Measurements from ENCODE around the gene MSLN. TPM values are rescaled to one million over a fixed set of nuclear protein-coding genes. Genes with fewer than 3 reads are reported as not detected.

MSLN gene
- total RNA-seq, 2 donors from 2014 or later = 0.74 to 7.3 TPM

DNA sequence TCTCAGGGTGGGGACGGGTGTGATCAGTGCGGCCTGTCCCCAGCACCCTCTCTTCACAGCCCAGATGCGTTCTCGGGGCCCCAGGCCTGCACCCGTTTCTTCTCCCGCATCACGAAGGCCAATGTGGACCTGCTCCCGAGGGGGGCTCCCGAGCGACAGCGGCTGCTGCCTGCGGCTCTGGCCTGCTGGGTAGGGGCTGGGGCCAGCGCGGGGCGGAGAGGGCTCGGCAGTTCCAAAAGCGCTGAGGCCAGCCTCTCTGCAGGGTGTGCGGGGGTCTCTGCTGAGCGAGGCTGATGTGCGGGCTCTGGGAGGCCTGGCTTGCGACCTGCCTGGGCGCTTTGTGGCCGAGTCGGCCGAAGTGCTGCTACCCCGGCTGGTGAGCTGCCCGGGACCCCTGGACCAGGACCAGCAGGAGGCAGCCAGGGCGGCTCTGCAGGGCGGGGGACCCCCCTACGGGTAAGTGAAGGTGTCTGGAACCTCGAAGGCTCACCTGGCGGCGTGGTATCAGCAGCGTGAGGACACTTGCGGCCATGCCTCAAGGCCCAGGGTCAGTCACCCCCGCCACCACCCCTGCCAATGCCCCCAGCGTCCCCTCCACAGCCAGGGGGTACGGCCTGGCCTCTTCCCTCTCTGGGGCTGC lies 4.4 kb downstream of the MSLN start:
- H3K27ac ChIP-seq = no peak overlapping the region
- no peaks in the 10 kb centered on the region for H3K36me3 ChIP-seq
- H3K27me3 ChIP-seq (replicated peaks; ENCODE audit: insufficient read depth) = no peaks in the 10 kb centered on the region
- no peaks in the 10 kb centered on the region for H3K9me3 ChIP-seq
- TF ChIP-seq POLR2A (IDR thresholded peaks at IDR 0.05) = no peak
- TF ChIP-seq, protein P1, sequence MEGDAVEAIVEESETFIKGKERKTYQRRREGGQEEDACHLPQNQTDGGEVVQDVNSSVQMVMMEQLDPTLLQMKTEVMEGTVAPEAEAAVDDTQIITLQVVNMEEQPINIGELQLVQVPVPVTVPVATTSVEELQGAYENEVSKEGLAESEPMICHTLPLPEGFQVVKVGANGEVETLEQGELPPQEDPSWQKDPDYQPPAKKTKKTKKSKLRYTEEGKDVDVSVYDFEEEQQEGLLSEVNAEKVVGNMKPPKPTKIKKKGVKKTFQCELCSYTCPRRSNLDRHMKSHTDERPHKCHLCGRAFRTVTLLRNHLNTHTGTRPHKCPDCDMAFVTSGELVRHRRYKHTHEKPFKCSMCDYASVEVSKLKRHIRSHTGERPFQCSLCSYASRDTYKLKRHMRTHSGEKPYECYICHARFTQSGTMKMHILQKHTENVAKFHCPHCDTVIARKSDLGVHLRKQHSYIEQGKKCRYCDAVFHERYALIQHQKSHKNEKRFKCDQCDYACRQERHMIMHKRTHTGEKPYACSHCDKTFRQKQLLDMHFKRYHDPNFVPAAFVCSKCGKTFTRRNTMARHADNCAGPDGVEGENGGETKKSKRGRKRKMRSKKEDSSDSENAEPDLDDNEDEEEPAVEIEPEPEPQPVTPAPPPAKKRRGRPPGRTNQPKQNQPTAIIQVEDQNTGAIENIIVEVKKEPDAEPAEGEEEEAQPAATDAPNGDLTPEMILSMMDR (IDR thresholded peaks at IDR 0.05) = no peak
- no peak for TF ChIP-seq POLR2AphosphoS5 (IDR thresholded peaks at IDR 0.05)
- H3K4me3 ChIP-seq = no peak overlapping the region
- intact Hi-C loops (cut with DNase I) = no loop called here
- no peak for DNase-seq (ENCODE audit: low spot score)
- 83% methylated on average over 32 of the region's 38 CpGs for WGBS
- H3K4me1 ChIP-seq (replicated peaks) = no peaks in the 10 kb centered on the region

DNA sequence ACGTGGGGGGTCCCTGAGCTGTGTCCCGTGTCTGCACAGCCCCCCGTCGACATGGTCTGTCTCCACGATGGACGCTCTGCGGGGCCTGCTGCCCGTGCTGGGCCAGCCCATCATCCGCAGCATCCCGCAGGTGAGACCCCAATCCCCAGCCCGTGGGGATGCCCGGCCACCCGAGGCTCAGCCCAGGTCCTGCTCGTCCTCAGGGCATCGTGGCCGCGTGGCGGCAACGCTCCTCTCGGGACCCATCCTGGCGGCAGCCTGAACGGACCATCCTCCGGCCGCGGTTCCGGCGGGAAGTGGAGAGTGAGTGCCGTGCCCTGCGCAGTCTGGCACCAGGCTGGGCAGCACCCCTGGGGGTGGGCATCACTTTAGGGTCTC lies 4.9 kb downstream of the MSLN start:
- intact Hi-C loops (cut with DNase I) = no loop called here
- H3K4me3 ChIP-seq = no peak overlapping the region
- H3K4me1 ChIP-seq (replicated peaks) = no peaks in the 10 kb centered on the region
- H3K36me3 ChIP-seq = no peaks in the 10 kb centered on the region
- WGBS = 90% methylated on average over 28 of the region's 29 CpGs
- no peaks in the 10 kb centered on the region for H3K27me3 ChIP-seq (replicated peaks; ENCODE audit: insufficient read depth)
- no peak overlapping the region for H3K27ac ChIP-seq
- no peak for DNase-seq (ENCODE audit: low spot score)
- H3K9me3 ChIP-seq = no peaks in the 10 kb centered on the region
- TF ChIP-seq POLR2A (IDR thresholded peaks at IDR 0.05) (no peak), POLR2AphosphoS5 (IDR thresholded peaks at IDR 0.05) (no peak)
- TF ChIP-seq, protein P1 (IDR thresholded peaks at IDR 0.05) = no peak

DNA sequence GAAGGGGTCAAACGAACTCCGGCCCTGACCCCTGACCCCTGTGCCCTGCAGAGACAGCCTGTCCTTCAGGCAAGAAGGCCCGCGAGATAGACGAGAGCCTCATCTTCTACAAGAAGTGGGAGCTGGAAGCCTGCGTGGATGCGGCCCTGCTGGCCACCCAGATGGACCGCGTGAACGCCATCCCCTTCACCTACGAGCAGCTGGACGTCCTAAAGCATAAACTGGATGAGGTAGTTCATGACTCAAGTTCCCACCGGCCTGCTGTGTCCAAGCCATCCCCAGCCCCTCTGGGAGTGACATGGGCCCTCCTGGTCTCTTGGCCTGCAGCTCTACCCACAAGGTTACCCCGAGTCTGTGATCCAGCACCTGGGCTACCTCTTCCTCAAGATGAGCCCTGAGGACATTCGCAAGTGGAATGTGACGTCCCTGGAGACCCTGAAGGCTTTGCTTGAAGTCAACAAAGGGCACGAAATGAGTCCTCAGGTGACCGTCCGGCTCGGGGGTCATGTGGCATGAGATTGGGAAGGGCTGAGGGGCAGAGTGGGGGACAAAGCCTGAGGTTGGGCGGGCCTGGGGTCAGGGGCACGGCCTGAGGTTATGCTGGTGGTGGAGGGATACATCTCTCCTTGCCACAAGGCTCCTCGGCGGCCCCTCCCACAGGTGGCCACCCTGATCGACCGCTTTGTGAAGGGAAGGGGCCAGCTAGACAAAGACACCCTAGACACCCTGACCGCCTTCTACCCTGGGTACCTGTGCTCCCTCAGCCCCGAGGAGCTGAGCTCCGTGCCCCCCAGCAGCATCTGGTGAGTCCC lies 5.7 kb downstream of the MSLN start:
- intact Hi-C loops (cut with DNase I) = no loop called here
- no peak overlapping the region for H3K27ac ChIP-seq
- H3K9me3 ChIP-seq = no peaks in the 10 kb centered on the region
- H3K4me3 ChIP-seq = no peak overlapping the region
- 89% methylated on average over 29 of the region's 29 CpGs for WGBS
- H3K27me3 ChIP-seq (replicated peaks; ENCODE audit: insufficient read depth) = no peaks in the 10 kb centered on the region
- H3K4me1 ChIP-seq (replicated peaks) = no peaks in the 10 kb centered on the region
- no peak for DNase-seq (ENCODE audit: low spot score)
- no peaks in the 10 kb centered on the region for H3K36me3 ChIP-seq
- TF ChIP-seq, protein P1 (IDR thresholded peaks at IDR 0.05) = no peak
- TF ChIP-seq POLR2A (IDR thresholded peaks at IDR 0.05) = no peak
- no peak for TF ChIP-seq POLR2AphosphoS5 (IDR thresholded peaks at IDR 0.05)

DNA sequence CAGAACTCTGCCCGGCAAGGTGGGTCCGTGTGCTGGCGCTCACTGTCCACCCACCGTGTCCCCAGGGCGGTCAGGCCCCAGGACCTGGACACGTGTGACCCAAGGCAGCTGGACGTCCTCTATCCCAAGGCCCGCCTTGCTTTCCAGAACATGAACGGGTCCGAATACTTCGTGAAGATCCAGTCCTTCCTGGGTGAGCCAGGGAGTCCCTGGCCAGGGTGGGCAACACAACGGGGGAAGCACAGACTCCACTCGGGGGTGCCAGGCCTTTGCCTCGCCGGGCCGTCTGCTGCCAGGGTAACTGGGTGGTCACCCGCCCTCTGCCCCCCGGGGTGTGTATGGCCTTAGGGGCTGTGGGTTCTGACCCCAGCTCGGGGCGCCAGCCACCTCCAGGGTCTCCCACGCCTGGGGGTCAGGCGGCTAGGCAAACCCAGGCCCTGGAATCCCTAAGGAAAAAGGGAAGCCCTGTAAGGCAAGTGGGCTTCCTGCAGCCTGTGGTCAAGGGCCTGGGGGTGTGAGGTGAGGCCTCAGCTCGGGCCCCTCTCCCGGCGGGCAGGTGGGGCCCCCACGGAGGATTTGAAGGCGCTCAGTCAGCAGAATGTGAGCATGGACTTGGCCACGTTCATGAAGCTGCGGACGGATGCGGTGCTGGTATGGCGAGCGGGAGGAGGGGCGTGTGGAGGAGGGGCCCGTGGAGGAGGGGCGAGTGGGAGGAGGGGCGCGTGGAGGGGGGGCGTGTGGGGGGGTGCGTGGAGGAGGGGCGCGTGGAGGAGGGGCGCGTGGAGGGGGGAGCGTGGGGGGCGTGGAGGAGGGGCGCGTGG lies 6.5 kb downstream of the MSLN start:
- no peaks in the 10 kb centered on the region for H3K27me3 ChIP-seq (replicated peaks; ENCODE audit: insufficient read depth)
- WGBS = 71% methylated on average over 32 of the region's 48 CpGs
- no peak for TF ChIP-seq POLR2A (IDR thresholded peaks at IDR 0.05)
- no peak for TF ChIP-seq POLR2AphosphoS5 (IDR thresholded peaks at IDR 0.05)
- H3K4me3 ChIP-seq = no peak overlapping the region
- H3K4me1 ChIP-seq (replicated peaks) = no peaks in the 10 kb centered on the region
- H3K36me3 ChIP-seq = no peaks in the 10 kb centered on the region
- H3K27ac ChIP-seq = no peak overlapping the region
- intact Hi-C loops (cut with DNase I) = no loop called here
- no peaks in the 10 kb centered on the region for H3K9me3 ChIP-seq
- DNase-seq (ENCODE audit: low spot score) = no peak

DNA sequence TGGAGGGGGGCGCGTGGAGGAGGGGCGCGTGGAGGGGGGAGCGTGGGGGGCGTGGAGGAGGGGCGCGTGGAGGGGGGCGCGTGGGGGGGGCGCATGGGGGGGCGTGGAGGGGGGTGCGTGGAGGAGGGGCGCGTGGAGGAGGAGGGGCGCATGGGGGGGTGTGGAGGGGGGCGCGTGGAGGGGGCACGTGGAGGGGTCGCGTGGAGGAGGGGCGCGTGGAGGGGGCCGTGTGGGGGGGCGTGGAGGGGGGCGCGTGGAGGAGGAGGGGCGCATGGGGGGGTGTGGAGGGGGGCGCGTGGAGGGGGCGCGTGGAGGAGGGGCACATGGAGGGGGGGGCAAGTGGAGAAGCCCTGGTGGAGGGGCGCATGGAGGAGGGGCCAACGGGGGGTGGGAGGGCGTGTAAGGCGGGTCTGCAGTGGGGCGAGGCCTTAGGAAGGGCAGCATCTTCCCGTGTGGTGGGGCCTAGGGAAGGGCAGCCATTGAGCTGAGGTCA lies 7.3 kb downstream of the MSLN start:
- H3K27me3 ChIP-seq (replicated peaks; ENCODE audit: insufficient read depth) = peaks cover 2% of the 10 kb centered on the region
- H3K27ac ChIP-seq = no peak overlapping the region
- no peaks in the 10 kb centered on the region for H3K36me3 ChIP-seq
- WGBS = 69% methylated on average over 27 of the region's 38 CpGs
- DNase-seq (ENCODE audit: low spot score) = no peak
- TF ChIP-seq POLR2A (IDR thresholded peaks at IDR 0.05) (no peak), POLR2AphosphoS5 (IDR thresholded peaks at IDR 0.05) (no peak)
- TF ChIP-seq, protein P1 (IDR thresholded peaks at IDR 0.05) = no peak
- no peaks in the 10 kb centered on the region for H3K4me1 ChIP-seq (replicated peaks)
- H3K9me3 ChIP-seq = no peaks in the 10 kb centered on the region
- no peak overlapping the region for H3K4me3 ChIP-seq
- intact Hi-C loops (cut with DNase I) = no loop called here
